ENCODE results near the gene EIF1AY.

The EIF1AY gene

GRCh38 chrY:20575531-20576121 is at the start of gene EIF1AY:
Gene EIF1AY, plus strand, starts transcription at chrY:20575776. Its CDS starts 96 bp downstream, at chrY:20575872.
- H3K4me3 ChIP-seq (replicated peaks; ENCODE audit: low read depth, low read length), result peak within 1 kb of the TSS; percentile 75
- TF ChIP-seq CTCF (IDR thresholded peaks at IDR 0.05; ENCODE audit: low read depth, low read length, missing control alignments), result no peak
- peak; percentile 73 for DNase-seq (ENCODE audit: extremely low read depth, low read depth)

- no peak for TF ChIP-seq CTCF (IDR thresholded peaks at IDR 0.05; ENCODE audit: low read depth, low read length, missing control alignments)
- no peak for DNase-seq (ENCODE audit: extremely low read depth, low read depth)
- no peak overlapping the region for H3K4me3 ChIP-seq (replicated peaks; ENCODE audit: low read depth, low read length)
These were observed 47.1 kb upstream of the EIF1AY start for GRCh38 chrY:20528435-20528834.

GRCh38 chrY:20538186-20538585 is 37.4 kb upstream of the EIF1AY start:
- H3K4me3 ChIP-seq (replicated peaks; ENCODE audit: low read depth, low read length), result no peak overlapping the region
- DNase-seq (ENCODE audit: extremely low read depth, low read depth), result no peak
- no peak for TF ChIP-seq CTCF (IDR thresholded peaks at IDR 0.05; ENCODE audit: low read depth, low read length, missing control alignments)

GRCh38 chrY:20538933-20539332 is 36.6 kb upstream of the EIF1AY start:
- no peak for TF ChIP-seq CTCF (IDR thresholded peaks at IDR 0.05; ENCODE audit: low read depth, low read length, missing control alignments)
- DNase-seq (ENCODE audit: extremely low read depth, low read depth), result no peak
- H3K4me3 ChIP-seq (replicated peaks; ENCODE audit: low read depth, low read length), result no peak overlapping the region

- TF ChIP-seq CTCF (IDR thresholded peaks at IDR 0.05; ENCODE audit: low read depth, low read length, missing control alignments), result no peak
- no peak overlapping the region for H3K4me3 ChIP-seq (replicated peaks; ENCODE audit: low read depth, low read length)
- DNase-seq (ENCODE audit: extremely low read depth, low read depth), result no peak
These were observed 31.1 kb upstream of the EIF1AY start for GRCh38 chrY:20544451-20544960.

- DNase-seq (ENCODE audit: extremely low read depth, low read depth), result no peak
- TF ChIP-seq CTCF (IDR thresholded peaks at IDR 0.05; ENCODE audit: low read depth, low read length, missing control alignments), result no peak
- no peak overlapping the region for H3K4me3 ChIP-seq (replicated peaks; ENCODE audit: low read depth, low read length)
These were observed 29.5 kb upstream of the EIF1AY start for GRCh38 chrY:20546071-20546470.

- no peak overlapping the region for H3K4me3 ChIP-seq (replicated peaks; ENCODE audit: low read depth, low read length)
- no peak for TF ChIP-seq CTCF (IDR thresholded peaks at IDR 0.05; ENCODE audit: low read depth, low read length, missing control alignments)
- no peak for DNase-seq (ENCODE audit: extremely low read depth, low read depth)
These were observed 26.3 kb upstream of the EIF1AY start for GRCh38 chrY:20549289-20549688.

Data from HFF-Myc (cell line).